Natural killer cell (primary cell): ENCODE data around the gene EEPD1. TPM values are rescaled to one million over a fixed set of nuclear protein-coding genes. Genes with fewer than 3 reads are reported as not detected.
"Not testable (repeated sequence)": the region's sequence is repeated elsewhere in the genome, so short reads cannot be mapped to it uniquely, and the experiment has no call there.

Experiments used
- ATAC-seq, 3 donors: fragments of 150-1000 bp in 2 of 3; fragments of 200-7000 bp in 1 of 3; cut with Tn5 transposase; 1 replicate in 1 of 3; 2 replicates in 2 of 3; pipeline ENCODE4 v1.10.0; 2021; ENCODE audit warnings: mild to moderate bottlenecking in 2 of 3, moderate library complexity in 2 of 3
- DNase-seq, 2 donors: peaks; one replicate each; pipeline versions ENCODE4 v3.0.0 to v3.0.0-alpha.2; 2013 to 2021; ENCODE audit warnings: mixed read lengths in 1 of 2
- H3K27ac ChIP-seq: one replicate; pipeline ENCODE4 v1.5.1; 2013; ENCODE audit warnings: mild to moderate bottlenecking, low read length
- H3K27me3 ChIP-seq: one replicate; pipeline ENCODE4 v1.6.1; 2013; ENCODE audit warnings: low read length; ENCODE audit not compliant: control insufficient read depth, insufficient read depth
- H3K36me3 ChIP-seq: one replicate; pipeline ENCODE4 v1.6.1; 2013; ENCODE audit warnings: low read length; ENCODE audit not compliant: control insufficient read depth, insufficient read depth
- H3K4me1 ChIP-seq: one replicate; pipeline ENCODE4 v1.6.1; 2013; ENCODE audit warnings: low read length; ENCODE audit not compliant: control insufficient read depth, insufficient read depth
- H3K4me3 ChIP-seq: one replicate; pipeline ENCODE4 v1.5.1; 2013; ENCODE audit warnings: low read length
- H3K9me3 ChIP-seq: one replicate; pipeline ENCODE4 v1.6.1; 2013; ENCODE audit warnings: low read length; ENCODE audit not compliant: control insufficient read depth, insufficient read depth
- H3K27ac Mint-ChIP-seq, 2 donors: one replicate each; pipeline ENCODE4 v1.8.0; 2022; ENCODE audit warnings: mild to moderate bottlenecking in 2 of 2, mixed read lengths in 2 of 2, moderate library complexity in 1 of 2
- H3K27me3 Mint-ChIP-seq, 2 donors: one replicate each; pipeline ENCODE4 v1.8.0; 2022; ENCODE audit warnings: low read depth in 2 of 2, mixed read lengths in 2 of 2
- H3K36me3 Mint-ChIP-seq: one replicate; pipeline ENCODE4 v1.8.0; 2022; ENCODE audit warnings: mixed read lengths
- H3K4me1 Mint-ChIP-seq, 2 donors: one replicate each; pipeline ENCODE4 v1.8.0; 2022; ENCODE audit warnings: mixed read lengths in 2 of 2
- H3K4me3 Mint-ChIP-seq: one replicate; pipeline ENCODE4 v1.8.0; 2022; ENCODE audit warnings: mild to moderate bottlenecking, moderate library complexity, mixed read lengths
- H3K9me3 Mint-ChIP-seq, 2 donors: one replicate each; pipeline ENCODE4 v1.8.0; 2022; ENCODE audit warnings: mixed read lengths in 2 of 2
- CTCF ChIP-seq: fragments of 200-600 bp; IDR thresholded peaks from one replicate; pipeline ENCODE4 v1.8.0; 2022; ENCODE audit warnings: antibody characterized with exemption
- WGBS: methylation state at CpG from one replicate; pipeline ENCODE4 v1.1.7; 2013; ENCODE audit warnings: missing lambda C conversion rate; ENCODE audit not compliant: insufficient coverage; 5-methylcytosine and 5-hydroxymethylcytosine counted together
- intact Hi-C: fragments of 100-400 bp; cut with micrococcal nuclease; formaldehyde crosslinking; loops from one replicate; pipeline ENCODE4 v1.14.2; 2022
- total RNA-seq, 4 donors: library from RNA; stranded (reverse); fragments of 120-200 nt in 1 of 4; gene quantifications; one replicate each; pipeline versions ENCODE4 v1.2.3 to v1.2.4, GENCODE V29; 2013 to 2022

Gene EEPD1
- total RNA-seq, 3 donors from 2014 or later (not counting 1 experiment from before 2014, with no cell fraction given): 0.45 to 4.9 (median 1.4) TPM

GRCh38 chr7:36317276-36317675, 164.2 kb downstream of the EEPD1 start:
- H3K4me3 Mint-ChIP-seq: no peak overlapping the region
- DNase-seq (no peak), ATAC-seq (no peak)
- Histone ChIP-seq H3K36me3 (no peaks in the 10 kb centered on the region), H3K4me1 (no peaks in the 10 kb centered on the region), H3K9me3 (no peaks in the 10 kb centered on the region), H3K27ac (no peak overlapping the region), H3K4me3 (no peak overlapping the region), H3K27me3 (peaks cover 2% of the 10 kb centered on the region)
- TF ChIP-seq CTCF: no peak
- peaks cover 10 to 11% of the 10 kb centered on the region in 2 donors for H3K27me3 Mint-ChIP-seq
- intact Hi-C loops: no loop called here
- no peaks in the 10 kb centered on the region for H3K9me3 Mint-ChIP-seq
- no peaks in the 10 kb centered on the region for H3K36me3 Mint-ChIP-seq
- H3K27ac Mint-ChIP-seq: no peak overlapping the region
- WGBS: 90% methylated on average over 1 of the region's 1 CpG
- no peaks in the 10 kb centered on the region for H3K4me1 Mint-ChIP-seq

- H3K9me3 Mint-ChIP-seq: no peaks in the 10 kb centered on the region
- intact Hi-C loops: loop anchor here (2.0 kb wide), 1 partner anchor 881 kb away; no protein-coding TSS in a partner anchor
- no peak overlapping the region for H3K4me3 Mint-ChIP-seq
These were observed 165.1 kb downstream of the EEPD1 start for GRCh38 chr7:36318116-36318515.

GRCh38 chr7:36321284-36321683, 168.2 kb downstream of the EEPD1 start:
- H3K27ac ChIP-seq, intact Hi-C loops, H3K27ac Mint-ChIP-seq, DNase-seq, H3K9me3 Mint-ChIP-seq, H3K36me3 ChIP-seq, ATAC-seq, H3K4me1 ChIP-seq, H3K4me3 ChIP-seq, H3K27me3 ChIP-seq, H3K4me3 Mint-ChIP-seq, H3K4me1 Mint-ChIP-seq, H3K36me3 Mint-ChIP-seq, H3K9me3 ChIP-seq: not testable (repeated sequence)
- H3K27me3 Mint-ChIP-seq: peaks cover 10% of the 10 kb centered on the region in 2 donors
- WGBS: 95% methylated on average over 3 of the region's 3 CpGs

More at GRCh38 chr7:36318116-36318515, 165.1 kb downstream of the EEPD1 start:
- Mint-ChIP-seq H3K4me1 (no peaks in the 10 kb centered on the region), H3K36me3 (no peaks in the 10 kb centered on the region), H3K27ac (no peak overlapping the region), H3K27me3 (peaks cover 6 to 10% of the 10 kb centered on the region in 2 donors)
- no peak for DNase-seq
- no peak overlapping the region for H3K27ac ChIP-seq
- WGBS: 84% methylated on average over 8 of the region's 8 CpGs
- H3K4me3 ChIP-seq: no peak overlapping the region
- ATAC-seq: no peak
- TF ChIP-seq CTCF: no peak
- no peaks in the 10 kb centered on the region for H3K36me3 ChIP-seq
- H3K4me1 ChIP-seq: no peaks in the 10 kb centered on the region
- peaks cover 2% of the 10 kb centered on the region for H3K27me3 ChIP-seq
- H3K9me3 ChIP-seq: no peaks in the 10 kb centered on the region

- no peak for ATAC-seq
- Mint-ChIP-seq H3K4me3 (no peak overlapping the region), H3K9me3 (no peaks in the 10 kb centered on the region), H3K36me3 (no peaks in the 10 kb centered on the region), H3K27me3 (no peaks in the 10 kb centered on the region), H3K4me1 (no peaks in the 10 kb centered on the region), H3K27ac (no peak overlapping the region)
- DNase-seq: no peak
- no peaks in the 10 kb centered on the region for H3K27me3 ChIP-seq
- H3K4me1 ChIP-seq: no peaks in the 10 kb centered on the region
- intact Hi-C loops: no loop called here
- no peak for TF ChIP-seq CTCF
- H3K27ac ChIP-seq: no peak overlapping the region
- no peaks in the 10 kb centered on the region for H3K9me3 ChIP-seq
- WGBS: 96% methylated on average over 3 of the region's 4 CpGs
- H3K4me3 ChIP-seq: no peak overlapping the region
- no peaks in the 10 kb centered on the region for H3K36me3 ChIP-seq
These were observed 183.3 kb downstream of the EEPD1 start for GRCh38 chr7:36336390-36336789.
